ENCODE results near the gene ZNF714.

- no peak for TF ChIP-seq CTCF (IDR thresholded peaks at IDR 0.05; ENCODE audit: low read depth, low read length)
- no peak for TF ChIP-seq EZH2phosphoT487 (IDR thresholded peaks at IDR 0.05; ENCODE audit: low read depth)
Measured at GRCh38 chr19:21127001-21127400, 45.0 kb downstream of the ZNF714 start.
